ENCODE results near the gene SCNN1B.

SCNN1B gene

GRCh38 chr16:23333034-23333579 is 31.0 kb downstream of the SCNN1B start:
- TF ChIP-seq CTCF (IDR thresholded peaks at IDR 0.05; ENCODE audit: insufficient read depth, low read length, poor library complexity, severe bottlenecking) (no peak), EZH2phosphoT487 (conservative IDR thresholded peaks at IDR 0.05; ENCODE audit: low read length) (no peak)
- H3K9me3 ChIP-seq (ENCODE audit: insufficient read depth, low read length), result no peaks in the 10 kb centered on the region
- H3K27ac ChIP-seq (ENCODE audit: low read depth, low read length), result peak overlapping the region; percentile 98
- no peaks in the 10 kb centered on the region for H3K27me3 ChIP-seq (ENCODE audit: low read length)
- H3K9me2 ChIP-seq (replicated peaks; ENCODE audit: insufficient read depth, low read length), result no peaks in the 10 kb centered on the region
- H3K79me2 ChIP-seq (ENCODE audit: insufficient read depth, low read length), result no peaks in the 10 kb centered on the region
- H3F3A ChIP-seq (ENCODE audit: insufficient read depth), result peaks cover 43% of the 10 kb centered on the region
- H3K4me3 ChIP-seq (ENCODE audit: insufficient read depth, low read length, poor library complexity, severe bottlenecking), result no peak overlapping the region
- H3K36me3 ChIP-seq (ENCODE audit: low read length), result no peaks in the 10 kb centered on the region
- H4K20me1 ChIP-seq (ENCODE audit: low read depth, low read length), result no peaks in the 10 kb centered on the region
- H3K9ac ChIP-seq (ENCODE audit: low read length), result no peak overlapping the region
- H2AFZ ChIP-seq (ENCODE audit: low read depth, low read length, severe bottlenecking), result no peak overlapping the region
- H3K4me2 ChIP-seq (ENCODE audit: low read depth, low read length, poor library complexity, severe bottlenecking), result no peak overlapping the region

GRCh38 chr16:23333831-23334456 is 31.8 kb downstream of the SCNN1B start:
- Histone ChIP-seq H2AFZ (ENCODE audit: low read depth, low read length, severe bottlenecking) (no peak overlapping the region), H3K9me2 (replicated peaks; ENCODE audit: insufficient read depth, low read length) (no peaks in the 10 kb centered on the region), H3K9ac (ENCODE audit: low read length) (peak overlapping the region; percentile 50), H4K20me1 (ENCODE audit: low read depth, low read length) (no peaks in the 10 kb centered on the region), H3K36me3 (ENCODE audit: low read length) (no peaks in the 10 kb centered on the region), H3F3A (ENCODE audit: insufficient read depth) (peaks cover 43% of the 10 kb centered on the region), H3K9me3 (ENCODE audit: insufficient read depth, low read length) (no peaks in the 10 kb centered on the region), H3K4me3 (ENCODE audit: insufficient read depth, low read length, poor library complexity, severe bottlenecking) (no peak overlapping the region), H3K79me2 (ENCODE audit: insufficient read depth, low read length) (no peaks in the 10 kb centered on the region), H3K27me3 (ENCODE audit: low read length) (no peaks in the 10 kb centered on the region), H3K27ac (ENCODE audit: low read depth, low read length) (peak overlapping the region; percentile 98), H3K4me2 (ENCODE audit: low read depth, low read length, poor library complexity, severe bottlenecking) (peak overlapping the region; percentile 73)
- TF ChIP-seq EZH2phosphoT487 (conservative IDR thresholded peaks at IDR 0.05; ENCODE audit: low read length), result no peak
- no peak for TF ChIP-seq CTCF (IDR thresholded peaks at IDR 0.05; ENCODE audit: insufficient read depth, low read length, poor library complexity, severe bottlenecking)

DNA sequence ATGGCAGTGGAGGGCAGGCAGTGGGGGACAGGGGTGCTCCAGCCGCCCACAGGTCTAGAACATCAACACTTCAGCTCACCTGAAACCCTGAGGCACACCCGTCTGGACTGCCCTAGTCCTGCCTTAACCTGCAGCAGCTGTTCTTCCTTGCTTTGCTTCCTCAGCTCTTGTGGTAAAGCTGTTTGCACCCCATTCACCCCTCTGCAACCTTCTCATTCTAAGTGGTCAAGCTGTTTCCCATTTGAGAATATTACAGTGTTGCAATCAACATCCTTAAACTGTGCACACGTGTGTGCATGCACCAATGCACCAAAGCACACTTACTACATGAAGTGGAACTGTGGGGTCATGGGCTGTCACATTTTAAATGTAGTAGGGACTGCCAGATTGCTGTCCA is 32.4 kb downstream of the SCNN1B start:
- no peak overlapping the region for H2AFZ ChIP-seq (ENCODE audit: low read depth, low read length, severe bottlenecking)
- H3K27ac ChIP-seq (ENCODE audit: low read depth, low read length), result peak overlapping the region; percentile 98
- no peaks in the 10 kb centered on the region for H3K79me2 ChIP-seq (ENCODE audit: insufficient read depth, low read length)
- TF ChIP-seq CTCF (IDR thresholded peaks at IDR 0.05; ENCODE audit: insufficient read depth, low read length, poor library complexity, severe bottlenecking) (no peak), EZH2phosphoT487 (conservative IDR thresholded peaks at IDR 0.05; ENCODE audit: low read length) (no peak)
- H3K27me3 ChIP-seq (ENCODE audit: low read length), result no peaks in the 10 kb centered on the region
- peaks cover 43% of the 10 kb centered on the region for H3F3A ChIP-seq (ENCODE audit: insufficient read depth)
- H3K9ac ChIP-seq (ENCODE audit: low read length), result peak overlapping the region; percentile 51
- H3K9me3 ChIP-seq (ENCODE audit: insufficient read depth, low read length), result no peaks in the 10 kb centered on the region
- H3K4me3 ChIP-seq (ENCODE audit: insufficient read depth, low read length, poor library complexity, severe bottlenecking), result no peak overlapping the region
- peak overlapping the region; percentile 73 for H3K4me2 ChIP-seq (ENCODE audit: low read depth, low read length, poor library complexity, severe bottlenecking)
- H3K9me2 ChIP-seq (replicated peaks; ENCODE audit: insufficient read depth, low read length), result no peaks in the 10 kb centered on the region
- H3K36me3 ChIP-seq (ENCODE audit: low read length), result no peaks in the 10 kb centered on the region
- no peaks in the 10 kb centered on the region for H4K20me1 ChIP-seq (ENCODE audit: low read depth, low read length)
